Measurements from ENCODE around the gene MX1. TPM values are rescaled to one million over a fixed set of nuclear protein-coding genes. Genes with fewer than 3 reads are reported as not detected.

The MX1 gene
- total RNA-seq, 1 experiment from 2014 or later: 2.0 TPM

DNA sequence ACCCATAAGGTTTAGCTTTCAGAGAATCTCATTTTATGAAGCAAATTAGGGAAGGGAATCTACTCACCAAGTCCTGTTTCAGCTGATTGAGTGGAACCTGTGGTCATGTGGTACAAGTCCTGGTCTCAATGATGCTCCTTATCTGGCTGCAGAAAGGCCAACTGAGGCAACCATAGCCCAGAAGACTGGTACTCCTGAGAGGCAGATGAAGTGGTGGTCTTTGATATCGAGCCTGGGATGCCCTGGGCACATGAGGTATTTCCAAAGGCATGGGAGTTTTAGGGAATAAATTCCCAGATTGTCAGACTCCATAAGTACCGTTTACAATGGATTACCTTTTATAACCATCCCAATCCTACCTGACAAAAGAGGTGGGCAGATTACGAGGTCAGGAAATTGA, 3.3 kb downstream of the MX1 start:
- H3K27ac ChIP-seq (ENCODE audit: low read depth, low read length): no peak overlapping the region
- no peaks in the 10 kb centered on the region for H3K9me3 ChIP-seq (ENCODE audit: control insufficient read depth in 1 of 2, insufficient read depth in 1 of 2, low read depth in 1 of 2, low read length in 2 of 2)
- no peaks in the 10 kb centered on the region for H4K20me1 ChIP-seq (ENCODE audit: insufficient read depth)
- intact Hi-C loops (cut with micrococcal nuclease): no loop called here
- no peak for TF ChIP-seq REST (IDR thresholded peaks at IDR 0.05; ENCODE audit: low read depth)
- no peak for TF ChIP-seq TCF7L2 (IDR thresholded peaks at IDR 0.05; ENCODE audit: borderline replicate concordance, extremely low read depth, insufficient read depth, insufficient read length)
- TF ChIP-seq ELF1 (IDR thresholded peaks at IDR 0.05; ENCODE audit: borderline replicate concordance, low read depth): no peak
- no peak for TF ChIP-seq SP1 (IDR thresholded peaks at IDR 0.05; ENCODE audit: low read depth)
- TF ChIP-seq ZFX (IDR thresholded peaks at IDR 0.05): no peak
- TF ChIP-seq ZBTB33 (IDR thresholded peaks at IDR 0.05; ENCODE audit: extremely low read depth, insufficient replicate concordance, low read length): no peak
- TF ChIP-seq ZNF274 (IDR thresholded peaks at IDR 0.05; ENCODE audit: low read depth, low read length): no peak
- TF ChIP-seq EZH2phosphoT487 (IDR thresholded peaks at IDR 0.05; ENCODE audit: borderline replicate concordance): no peak
- no peak for TF ChIP-seq FOSL1 (IDR thresholded peaks at IDR 0.05; ENCODE audit: low read depth)
- no peak for TF ChIP-seq YY1 (IDR thresholded peaks at IDR 0.05; ENCODE audit: extremely low read depth, insufficient replicate concordance, low read depth, low read length)
- no peak for TF ChIP-seq RAD21 (IDR thresholded peaks at IDR 0.05; ENCODE audit: low read depth)
- TF ChIP-seq SIN3A (IDR thresholded peaks at IDR 0.05; ENCODE audit: low read depth): no peak
- TF ChIP-seq JUND (IDR thresholded peaks at IDR 0.05): no peak
- no peak for TF ChIP-seq POLR2AphosphoS5 (IDR thresholded peaks at IDR 0.05; ENCODE audit: low read depth, low read length)
- no peak for TF ChIP-seq MAX (IDR thresholded peaks at IDR 0.05)
- TF ChIP-seq, protein P1, sequence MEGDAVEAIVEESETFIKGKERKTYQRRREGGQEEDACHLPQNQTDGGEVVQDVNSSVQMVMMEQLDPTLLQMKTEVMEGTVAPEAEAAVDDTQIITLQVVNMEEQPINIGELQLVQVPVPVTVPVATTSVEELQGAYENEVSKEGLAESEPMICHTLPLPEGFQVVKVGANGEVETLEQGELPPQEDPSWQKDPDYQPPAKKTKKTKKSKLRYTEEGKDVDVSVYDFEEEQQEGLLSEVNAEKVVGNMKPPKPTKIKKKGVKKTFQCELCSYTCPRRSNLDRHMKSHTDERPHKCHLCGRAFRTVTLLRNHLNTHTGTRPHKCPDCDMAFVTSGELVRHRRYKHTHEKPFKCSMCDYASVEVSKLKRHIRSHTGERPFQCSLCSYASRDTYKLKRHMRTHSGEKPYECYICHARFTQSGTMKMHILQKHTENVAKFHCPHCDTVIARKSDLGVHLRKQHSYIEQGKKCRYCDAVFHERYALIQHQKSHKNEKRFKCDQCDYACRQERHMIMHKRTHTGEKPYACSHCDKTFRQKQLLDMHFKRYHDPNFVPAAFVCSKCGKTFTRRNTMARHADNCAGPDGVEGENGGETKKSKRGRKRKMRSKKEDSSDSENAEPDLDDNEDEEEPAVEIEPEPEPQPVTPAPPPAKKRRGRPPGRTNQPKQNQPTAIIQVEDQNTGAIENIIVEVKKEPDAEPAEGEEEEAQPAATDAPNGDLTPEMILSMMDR (IDR thresholded peaks at IDR 0.05 in 2 of 3, conservative IDR thresholded peaks at IDR 0.05 in 1 of 3; ENCODE audit: borderline replicate concordance in 1 of 3, insufficient read depth in 1 of 3, low read depth in 2 of 3, low read length in 2 of 3): no peak
- no peak for TF ChIP-seq POLR2A (IDR thresholded peaks at IDR 0.05; ENCODE audit: borderline replicate concordance, extremely low read depth, insufficient read depth, insufficient read length)
- no peak for TF ChIP-seq EZH2 (IDR thresholded peaks at IDR 0.05)
- TF ChIP-seq, protein P2, sequence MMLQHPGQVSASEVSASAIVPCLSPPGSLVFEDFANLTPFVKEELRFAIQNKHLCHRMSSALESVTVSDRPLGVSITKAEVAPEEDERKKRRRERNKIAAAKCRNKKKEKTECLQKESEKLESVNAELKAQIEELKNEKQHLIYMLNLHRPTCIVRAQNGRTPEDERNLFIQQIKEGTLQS (IDR thresholded peaks at IDR 0.05): no peak
- H3K9ac ChIP-seq (ENCODE audit: low read length): no peak overlapping the region
- no peaks in the 10 kb centered on the region for H3K36me3 ChIP-seq (ENCODE audit: control insufficient read depth in 1 of 2, insufficient read depth in 2 of 2, low read length in 2 of 2)
- ChIA-PET RAD21 (ENCODE audit: low non-redundant PET in 1 of 2, low total read pairs in 2 of 2, uncharacterized antibody in 2 of 2, unreplicated experiment in 2 of 2) (no interaction called here), CTCF (no interaction called here), POLR2A (no interaction called here)
- H3K9me2 ChIP-seq (ENCODE audit: insufficient read depth): no peaks in the 10 kb centered on the region
- no TSS peak for BruUV-seq (replicated peaks)
- no peaks in the 10 kb centered on the region for H3K4me1 ChIP-seq (ENCODE audit: control insufficient read depth in 1 of 2, insufficient read depth in 2 of 2, low read length in 2 of 2)
- H3K4me2 ChIP-seq (ENCODE audit: low read length): no peak overlapping the region
- peaks cover 4% of the 10 kb centered on the region; the same call in 1 of the 2 replicates for H3K27me3 ChIP-seq (ENCODE audit: insufficient read depth, low read length)
- ATAC-seq (no peak), DNase-seq (ENCODE audit: low read depth, low spot score) (no peak)
- H3K79me2 ChIP-seq (ENCODE audit: insufficient read depth, low read length): no peaks in the 10 kb centered on the region
- no peak overlapping the region for H3K4me3 ChIP-seq (replicated peaks in 1 of 2; ENCODE audit: low read depth in 1 of 2, low read length in 2 of 2)
- no peak overlapping the region for H2AFZ ChIP-seq (ENCODE audit: low read depth, low read length, poor library complexity, severe bottlenecking)
